Hypothalamus (tissue), 51 donors: ENCODE data around the gene FRAS1.
"Not testable (repeated sequence)": the region's sequence is repeated elsewhere in the genome, so short reads cannot be mapped to it uniquely, and the experiment has no call there.

Experiments used
- DNase-seq, 51 donors: peaks; one replicate each; lab custom pipeline; 2025; lab: John Stamatoyannopoulos, UW

The FRAS1 gene

DNA sequence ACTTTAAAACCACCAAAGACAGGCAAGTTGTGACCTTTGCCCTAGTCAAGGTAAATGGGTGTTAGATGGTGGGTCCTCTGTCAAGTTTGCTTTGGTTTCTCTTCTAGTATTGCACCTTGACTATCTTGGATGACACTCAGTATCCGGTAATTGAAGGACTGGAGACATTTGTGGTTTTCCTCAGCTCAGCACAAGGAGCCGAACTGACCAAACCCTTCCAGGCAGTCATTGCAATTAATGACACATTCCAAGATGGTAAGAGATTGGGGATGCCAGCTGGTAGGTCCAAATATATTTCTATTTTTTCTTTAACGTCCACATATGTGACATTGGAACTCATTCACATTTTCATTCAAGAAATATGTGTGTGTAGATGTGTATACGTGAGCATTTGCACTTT, 425.2 kb downstream of the FRAS1 start:
- DNase-seq, result no peak

DNA sequence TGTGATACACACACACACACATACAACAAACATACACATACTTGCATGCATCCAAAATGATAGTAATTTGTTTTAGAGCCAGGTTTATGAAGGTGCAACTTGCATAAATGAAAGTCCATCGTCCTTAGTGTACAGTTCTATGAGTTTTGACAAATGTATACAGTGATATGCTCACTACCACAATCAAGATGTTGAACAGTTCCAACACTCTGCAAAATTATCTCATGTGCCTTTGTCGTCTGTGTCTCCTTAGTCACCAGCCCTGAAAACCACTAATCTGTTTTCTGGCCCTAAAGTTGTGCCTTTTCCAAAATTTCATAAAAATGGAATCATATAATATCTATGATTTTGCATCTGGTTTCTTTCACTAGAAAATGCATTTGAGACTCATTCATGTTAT, 426.7 kb downstream of the FRAS1 start:
- DNase-seq, result no peak

DNA sequence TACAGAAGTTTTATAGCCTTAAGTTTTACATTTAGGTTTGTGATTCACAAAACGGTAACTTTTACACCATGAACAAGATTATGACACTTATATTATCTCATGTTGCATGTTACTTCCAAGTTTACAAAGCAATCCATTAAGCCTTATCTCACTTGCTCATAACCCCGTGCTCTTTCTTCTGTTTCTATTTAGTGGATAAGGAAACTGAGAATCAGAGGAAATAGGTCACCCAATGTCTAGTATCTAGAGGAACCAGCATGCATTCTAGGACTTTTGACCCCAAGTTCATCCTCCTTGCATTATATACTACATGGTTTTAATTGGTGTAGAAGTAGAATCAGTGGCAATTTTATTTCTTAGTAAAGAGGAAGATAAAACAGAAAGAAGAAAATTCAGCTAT, 427.5 kb downstream of the FRAS1 start:
- DNase-seq, result no peak

DNA sequence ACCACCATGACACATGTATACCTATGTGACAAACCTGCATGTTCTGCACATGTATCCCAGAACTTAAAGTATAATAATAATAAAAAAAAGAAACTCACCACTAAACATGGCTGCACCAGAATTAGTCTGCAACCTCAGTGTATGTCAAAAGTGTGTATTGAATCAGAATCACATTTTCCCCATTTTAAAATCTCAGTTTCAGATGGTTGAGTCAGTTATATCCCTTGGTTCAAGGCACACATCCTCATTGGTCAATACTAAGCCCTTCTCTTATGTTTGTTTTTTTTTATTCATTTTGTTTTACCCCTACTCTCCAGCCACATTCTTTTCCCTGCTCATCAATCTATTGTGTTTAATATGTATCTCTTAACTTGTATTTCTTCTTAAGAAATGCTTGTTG, 436.6 kb downstream of the FRAS1 start:
- DNase-seq, result no peak

DNA sequence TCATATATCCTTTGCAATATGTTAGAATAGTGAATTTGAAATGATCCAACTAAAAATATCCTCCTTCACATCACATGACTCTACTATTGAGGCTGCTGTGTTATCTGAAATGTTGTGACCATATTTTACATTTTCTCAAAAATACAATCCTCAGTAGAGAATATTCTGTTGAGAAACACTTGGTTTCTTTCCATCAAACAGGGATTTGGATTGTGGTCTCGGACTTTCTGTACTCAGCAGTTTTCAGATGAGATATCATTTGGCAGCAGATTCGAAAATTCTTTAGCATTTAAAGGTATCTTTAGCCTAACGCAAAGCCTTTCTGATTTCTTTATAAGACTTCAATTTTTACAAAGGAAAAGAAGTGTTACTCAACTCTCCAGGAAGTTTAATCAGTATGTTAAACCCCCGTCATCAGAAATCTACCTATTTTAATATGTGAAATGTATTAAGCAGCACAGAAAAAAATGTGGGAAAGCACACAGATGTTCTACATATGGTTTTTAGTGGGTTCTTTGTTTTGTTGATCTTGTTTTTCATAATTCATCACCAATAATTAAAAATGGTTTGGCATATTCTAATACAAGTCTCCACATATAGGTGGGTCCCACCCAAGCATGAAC, 439.0 kb downstream of the FRAS1 start:
- DNase-seq, result no peak

DNA sequence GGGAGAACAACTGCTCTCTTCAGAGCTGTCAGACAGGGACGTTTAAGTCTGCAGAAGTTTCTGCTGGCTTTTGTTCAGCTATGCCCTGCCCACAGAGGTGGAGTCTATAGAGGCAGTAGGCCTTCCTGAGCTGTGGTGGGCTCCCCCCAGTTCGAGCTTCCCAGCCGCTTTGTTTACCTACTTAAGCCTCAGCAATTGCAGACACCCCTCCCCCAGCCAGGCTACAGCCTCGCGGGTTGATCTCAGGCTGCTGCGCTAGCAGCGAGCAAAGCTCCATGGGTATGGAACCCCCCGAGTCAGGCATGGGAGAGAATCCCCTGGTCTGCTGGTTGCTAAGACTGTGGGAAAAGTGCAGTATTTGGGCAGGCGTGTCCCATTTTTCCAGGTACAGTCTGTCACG, 449.1 kb downstream of the FRAS1 start:
- not testable (repeated sequence) for DNase-seq

DNA sequence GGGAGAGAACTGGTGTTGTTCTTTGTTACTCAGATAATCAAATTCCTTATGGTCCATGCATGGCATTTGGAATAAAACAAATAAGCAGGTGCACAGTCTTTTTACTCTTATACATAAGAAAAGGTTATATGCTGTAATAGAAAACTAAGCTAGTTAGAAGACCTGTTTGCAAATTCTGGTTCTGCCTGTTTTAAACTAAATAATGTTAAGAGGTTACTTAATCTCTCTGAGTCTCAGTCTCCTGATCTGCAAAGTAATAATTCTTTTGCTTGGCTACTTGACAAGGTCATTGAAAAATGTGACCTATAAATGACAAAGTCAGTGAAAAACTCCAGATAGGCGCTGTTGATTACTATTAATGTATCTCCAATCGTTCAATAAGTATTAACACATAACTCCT, 451.9 kb downstream of the FRAS1 start:
- no peak for DNase-seq

DNA sequence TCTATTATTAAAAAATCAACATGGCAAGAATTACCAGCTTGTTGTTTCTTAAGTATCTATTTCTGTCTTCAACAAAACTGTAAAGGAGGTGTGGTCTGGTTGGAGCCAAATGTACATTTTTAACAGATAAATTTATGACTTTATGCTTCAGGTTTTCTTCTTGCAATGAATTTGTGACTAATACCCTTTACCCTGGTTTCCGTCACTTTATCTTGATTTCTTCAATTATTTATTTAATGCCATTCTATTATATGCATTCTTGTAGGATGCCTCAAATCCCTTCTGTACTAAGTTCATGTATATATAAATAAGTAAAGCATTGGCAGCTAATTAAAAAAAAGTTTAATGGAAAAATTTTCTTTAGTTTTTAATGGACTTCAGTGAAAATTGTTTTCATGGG, 453.0 kb downstream of the FRAS1 start:
- no peak for DNase-seq

DNA sequence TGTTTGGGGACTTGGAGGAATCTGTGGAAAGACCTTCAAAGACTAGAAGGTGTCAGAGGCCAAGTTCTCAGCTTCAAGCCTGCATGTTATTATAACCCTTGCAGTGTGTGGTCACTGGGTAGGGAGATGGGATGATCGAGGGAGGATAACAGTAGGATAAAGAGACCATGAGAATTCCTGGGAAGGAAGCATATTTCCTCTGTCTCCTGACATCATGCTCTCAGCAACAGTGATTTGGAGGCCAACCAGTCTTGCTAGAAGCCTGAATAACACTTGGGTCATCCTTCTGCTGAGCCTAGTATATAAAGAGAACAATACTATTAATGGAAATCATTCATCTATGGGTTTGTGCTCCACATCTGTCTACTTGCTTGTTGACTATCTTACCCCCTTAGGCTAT, 453.6 kb downstream of the FRAS1 start:
- DNase-seq, result no peak

DNA sequence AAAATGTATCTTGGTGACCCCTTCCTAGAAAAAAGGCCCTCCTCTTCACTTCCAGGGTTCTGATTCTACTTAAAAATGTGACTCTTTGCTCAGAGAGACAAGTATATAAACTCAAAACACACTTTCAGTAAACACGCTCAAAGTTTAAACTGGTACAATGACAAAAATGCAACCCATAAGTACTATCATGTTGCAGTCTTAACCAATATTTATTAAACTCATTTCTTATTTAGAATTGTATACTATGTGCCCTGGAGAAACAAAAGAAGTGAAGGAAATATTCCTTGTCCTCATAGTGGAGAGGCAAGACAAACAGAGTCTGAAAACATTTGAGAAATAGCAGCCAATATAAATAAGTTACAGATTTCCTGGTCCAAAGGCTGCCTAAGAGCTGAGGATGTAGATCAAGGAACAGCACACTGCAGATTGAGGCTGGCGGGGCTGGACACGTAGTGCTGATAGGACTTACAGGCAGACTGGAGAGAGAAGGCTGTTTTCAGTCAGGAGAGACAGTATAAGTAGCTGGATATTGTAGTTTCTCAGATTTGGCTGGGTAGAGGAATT, 455.3 kb downstream of the FRAS1 start:
- DNase-seq, result no peak

DNA sequence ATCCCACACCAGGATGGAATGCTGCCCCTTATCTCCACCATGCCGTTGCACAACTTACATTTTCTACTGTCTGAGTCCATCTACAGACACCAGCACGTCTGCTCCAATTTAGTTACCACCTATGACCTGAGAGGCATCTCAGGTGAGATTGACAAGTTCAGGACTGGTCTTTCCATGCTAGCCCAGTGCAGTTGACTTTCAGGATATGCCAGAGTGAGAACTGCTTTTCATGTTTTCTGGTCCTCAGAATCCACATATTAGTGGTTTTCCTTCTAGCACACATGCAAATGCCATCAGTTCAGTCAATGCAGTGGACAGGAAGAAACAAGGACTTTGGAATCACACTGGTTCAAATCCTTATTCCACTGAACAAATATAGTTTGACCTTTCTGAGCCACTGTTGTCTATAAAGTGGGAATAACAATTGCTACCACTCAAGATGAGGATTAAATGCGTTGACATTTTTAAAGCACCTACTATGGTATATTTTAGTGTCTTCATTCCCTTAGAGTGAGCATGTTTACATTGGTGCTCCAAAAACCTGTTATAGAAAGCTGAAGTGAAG, 456.4 kb downstream of the FRAS1 start:
- no peak for DNase-seq

DNA sequence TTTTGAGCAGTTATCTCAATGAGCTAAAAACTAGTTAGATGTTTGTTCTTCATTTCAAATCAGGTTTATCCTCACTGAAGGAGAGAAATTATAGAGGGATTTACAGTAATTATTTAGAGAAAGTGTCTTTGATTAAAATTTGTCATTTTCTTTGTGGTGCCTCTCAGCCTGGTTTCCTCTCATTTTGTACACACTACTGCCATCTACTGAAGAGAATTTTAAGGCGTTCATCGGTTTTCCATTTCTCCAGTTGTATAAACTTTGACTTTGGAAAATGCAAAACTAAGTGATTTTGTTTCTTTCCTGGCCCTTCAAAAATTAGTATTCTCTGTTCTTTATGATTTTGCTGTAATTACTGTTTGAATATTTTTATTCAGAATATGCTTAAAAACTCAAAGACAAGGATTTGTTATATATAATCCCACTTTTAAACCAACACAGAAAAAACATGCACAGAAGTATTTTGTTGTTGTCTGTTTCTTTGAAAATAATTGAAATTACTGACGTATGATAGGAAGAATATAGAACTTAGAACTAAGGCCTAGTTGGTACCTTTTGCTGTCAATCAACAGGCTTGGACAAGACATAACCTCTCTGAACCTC, 460.0 kb downstream of the FRAS1 start:
- DNase-seq, result no peak

DNA sequence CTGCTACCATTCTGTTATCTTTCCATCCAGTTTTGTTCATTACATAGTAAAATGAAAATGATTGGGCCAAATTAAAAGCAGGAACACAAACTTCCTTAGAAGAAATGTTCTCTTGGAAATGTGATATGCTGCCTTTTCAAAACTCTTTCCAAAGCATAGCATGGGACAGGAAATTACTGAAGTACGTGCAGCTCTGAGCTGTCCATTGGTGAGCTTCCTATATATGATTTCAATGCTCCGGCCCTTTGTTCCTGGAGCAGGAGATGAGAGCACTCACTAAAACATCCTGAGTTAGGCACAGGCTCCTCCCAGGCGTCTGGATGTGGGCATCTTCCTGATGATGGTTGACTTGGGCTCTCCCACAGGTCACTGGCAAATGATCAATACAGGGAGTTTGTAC, 461.4 kb downstream of the FRAS1 start:
- DNase-seq, result no peak

DNA sequence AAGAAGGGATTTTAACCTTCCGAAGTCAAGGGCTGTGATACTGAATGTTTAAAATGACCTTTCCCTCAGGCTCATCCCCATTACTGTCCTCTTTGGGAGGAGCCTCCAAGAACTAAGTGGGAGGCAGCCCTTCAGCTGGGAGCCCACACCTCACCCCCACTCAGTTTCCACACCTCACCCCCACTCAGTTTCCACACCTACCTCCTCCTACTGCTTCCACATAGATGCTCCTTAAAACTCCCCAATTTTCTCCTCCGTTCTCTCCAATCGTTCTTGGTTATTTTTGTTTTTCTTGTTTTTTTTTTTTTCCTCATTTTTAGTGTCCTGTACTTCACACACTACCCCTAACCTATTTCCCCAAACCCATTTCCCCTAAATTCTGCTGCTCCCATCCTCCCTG, 462.8 kb downstream of the FRAS1 start:
- DNase-seq, result no peak

DNA sequence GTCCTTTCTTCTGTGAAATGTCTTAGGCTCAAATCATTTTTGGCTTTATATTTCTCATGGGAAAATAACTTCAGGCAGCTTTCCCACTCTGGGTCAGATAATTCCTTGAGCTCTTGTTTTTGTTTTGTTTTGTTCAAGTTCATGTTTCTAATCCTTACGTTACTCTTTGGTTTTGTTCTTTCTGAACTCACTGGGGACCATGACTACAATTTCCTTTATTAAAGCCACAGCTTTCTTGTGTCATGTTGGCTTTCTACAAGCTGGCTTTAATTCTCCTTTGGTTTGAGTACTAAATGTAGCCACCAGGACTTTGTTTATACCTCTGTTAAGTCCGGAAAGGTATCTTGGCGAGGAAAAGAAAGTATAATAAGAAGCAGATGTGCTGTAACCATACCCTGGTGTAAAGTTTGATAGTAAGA, 463.7 kb downstream of the FRAS1 start:
- no peak for DNase-seq

DNA sequence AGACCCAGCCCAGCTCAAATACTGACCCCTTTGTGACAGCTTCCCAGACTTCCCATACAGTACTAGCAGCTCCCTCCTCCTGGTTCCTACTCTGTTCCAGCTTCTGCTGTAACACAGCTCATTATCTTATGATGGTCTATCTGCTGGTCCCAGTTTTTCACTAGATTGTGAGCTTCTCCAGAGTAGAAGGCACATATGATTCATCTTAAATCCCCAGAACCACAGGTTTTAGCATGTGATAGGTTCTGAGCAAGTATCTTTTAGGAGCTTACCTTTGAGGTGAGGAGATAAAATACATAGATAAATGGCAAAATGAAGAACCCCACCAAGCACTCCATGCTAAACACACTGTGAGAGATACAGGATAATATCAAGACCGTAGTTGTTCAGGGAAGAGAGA, 466.9 kb downstream of the FRAS1 start:
- DNase-seq, result no peak

DNA sequence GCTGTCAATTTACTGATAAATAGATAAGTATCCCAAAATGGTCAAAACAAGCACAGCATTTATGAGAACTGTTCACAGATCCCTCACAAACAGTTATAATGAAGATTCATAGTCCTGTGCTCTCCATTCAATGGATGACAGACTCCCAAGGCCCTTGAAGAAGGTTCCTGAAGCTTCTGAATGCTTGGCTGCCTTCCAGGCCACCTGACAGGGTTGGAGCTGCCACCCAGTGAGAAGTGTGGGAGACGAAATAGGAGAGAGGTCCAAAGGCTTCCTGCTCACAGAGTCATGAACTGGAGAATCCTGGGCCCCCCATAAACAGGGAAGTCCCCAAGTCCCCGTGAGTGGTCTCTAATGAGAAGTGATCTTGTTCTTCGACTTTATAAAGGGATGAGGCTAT, 468.4 kb downstream of the FRAS1 start:
- no peak for DNase-seq

DNA sequence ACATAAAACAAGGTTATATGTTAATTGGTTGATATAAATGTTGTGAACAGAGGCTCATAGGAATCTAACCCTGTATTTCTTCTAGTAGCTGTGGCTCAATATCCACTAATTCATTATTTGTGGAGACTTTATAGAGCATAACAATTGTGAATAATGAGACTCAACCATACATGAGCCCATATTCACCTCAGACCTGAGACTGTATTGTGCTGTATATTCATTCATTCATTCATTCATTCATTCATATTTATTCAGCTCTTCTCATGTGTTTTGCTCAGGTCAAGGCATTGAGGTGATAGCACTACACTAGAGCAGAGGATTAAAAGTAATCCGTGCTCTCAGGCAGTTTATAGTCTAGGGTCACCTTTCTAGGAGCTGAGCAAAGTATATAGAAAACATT, 470.0 kb downstream of the FRAS1 start:
- no peak for DNase-seq

DNA sequence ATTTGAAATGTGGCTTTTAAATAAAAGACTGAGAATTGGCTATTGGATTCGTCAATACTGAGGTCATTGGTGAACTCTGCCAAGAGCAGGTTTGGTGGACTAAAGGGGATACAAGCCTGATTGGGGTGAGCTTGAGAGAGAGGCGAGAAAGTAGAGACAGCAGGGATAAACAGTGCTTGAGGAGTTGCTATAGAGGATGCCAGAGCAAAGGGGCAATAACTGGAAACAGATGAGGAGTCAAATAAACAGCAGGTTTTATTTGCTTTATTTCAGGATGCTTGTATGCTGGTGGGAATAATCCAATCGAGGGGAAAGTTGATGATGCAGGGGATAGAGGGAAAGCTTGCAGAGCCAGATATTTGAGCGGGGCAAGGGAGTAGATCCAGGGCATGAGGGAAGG, 470.4 kb downstream of the FRAS1 start:
- DNase-seq, result no peak

DNA sequence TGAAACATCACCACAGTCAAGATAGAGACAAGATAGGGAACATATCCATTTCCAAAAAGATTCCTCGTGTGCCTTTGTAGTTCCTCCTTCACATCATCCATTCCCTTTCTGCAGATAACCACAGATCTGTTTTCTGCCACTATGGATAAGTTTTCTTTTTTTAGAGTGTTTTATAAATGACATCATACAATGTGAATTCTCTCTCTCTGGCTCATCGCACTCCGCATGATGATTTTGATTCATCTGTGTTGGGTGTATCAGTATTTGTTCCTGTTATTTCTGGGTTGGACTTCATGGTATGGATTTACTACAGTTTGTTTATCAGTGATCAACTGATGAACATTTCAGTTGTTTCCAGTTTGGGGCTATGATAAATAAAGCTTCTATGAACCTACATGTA, 471.2 kb downstream of the FRAS1 start:
- DNase-seq, result no peak

DNA sequence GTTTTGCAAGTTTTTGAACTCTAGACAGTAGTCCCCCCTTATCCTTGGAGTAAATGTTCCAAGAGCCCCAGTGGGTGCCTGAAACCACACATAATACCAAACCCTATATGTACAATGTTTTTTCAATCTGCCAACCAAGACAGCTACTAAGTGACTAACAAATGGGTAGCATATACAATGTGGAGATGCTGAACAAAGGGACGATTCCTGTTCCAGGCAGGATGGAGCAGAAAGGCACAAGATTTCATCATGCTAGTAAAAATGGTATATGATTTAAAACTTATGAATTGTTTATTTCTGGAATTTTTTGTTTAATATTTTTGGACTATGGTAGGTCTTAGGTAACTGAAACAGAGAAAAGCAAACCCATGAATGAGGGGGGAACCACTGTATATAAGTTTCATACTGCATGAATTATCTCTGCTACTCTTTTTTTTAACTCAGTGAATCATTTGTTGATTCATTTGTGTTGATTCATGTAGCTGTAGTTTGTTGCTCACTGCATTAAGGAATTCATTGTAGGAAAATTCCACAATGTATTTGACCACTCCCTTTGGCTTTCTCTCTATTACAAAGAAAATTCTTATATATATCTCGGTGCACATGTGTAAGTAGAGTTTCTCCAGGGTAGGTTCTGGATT, 472.6 kb downstream of the FRAS1 start:
- no peak for DNase-seq

DNA sequence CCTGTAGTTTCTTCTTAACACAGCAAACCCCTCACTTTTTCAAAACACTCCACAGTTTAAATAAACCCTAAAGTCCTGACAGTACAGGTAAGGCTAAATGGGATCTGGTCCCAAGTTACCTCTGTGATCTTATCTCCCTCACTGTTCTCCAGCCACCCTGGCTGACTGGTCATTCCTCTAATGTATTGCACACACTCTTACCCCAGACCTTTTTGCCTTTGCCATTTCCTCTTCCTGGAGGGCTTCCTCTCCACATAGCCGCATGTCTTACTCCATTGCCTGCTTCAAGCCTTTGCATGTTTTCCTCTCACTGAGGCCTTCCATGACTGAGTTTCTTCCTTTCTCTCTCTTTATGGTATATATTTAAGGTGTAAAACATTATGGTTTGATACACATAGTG, 474.9 kb downstream of the FRAS1 start:
- DNase-seq, result no peak
